Fibroblast of lung (primary cell): Measurements from ENCODE around the gene GPR143. TPM values are rescaled to one million over a fixed set of nuclear protein-coding genes. Genes with fewer than 3 reads are reported as not detected.

Experiments
- DNase-seq, 2 donors: peaks; one replicate each; pipeline versions ENCODE4 v3.0.0 to v3.0.0-alpha.2; 2010; ENCODE audit warnings: low read depth in 2 of 2
- H2AFZ ChIP-seq: 2 replicates; pipeline ENCODE4 v1.5.1; 2012; ENCODE audit warnings: low read length, control low read depth, inconsistent platforms
- H3K27ac ChIP-seq: 2 replicates; pipeline ENCODE4 v1.5.1; 2011; ENCODE audit warnings: low read length, control low read depth; ENCODE audit not compliant: insufficient read depth
- H3K27me3 ChIP-seq: 2 replicates; pipeline ENCODE4 v1.5.1; 2011; ENCODE audit warnings: mild to moderate bottlenecking, low read length; ENCODE audit not compliant: control insufficient read depth, insufficient read depth
- H3K36me3 ChIP-seq: 2 replicates; pipeline ENCODE4 v1.5.1; 2011; ENCODE audit warnings: low read length; ENCODE audit not compliant: control insufficient read depth, insufficient read depth
- H3K4me1 ChIP-seq: 2 replicates; pipeline ENCODE4 v1.5.1; 2011; ENCODE audit warnings: low read length; ENCODE audit not compliant: control insufficient read depth, insufficient read depth; ENCODE audit errors: extremely low read depth
- H3K4me2 ChIP-seq: 2 replicates; pipeline ENCODE4 v1.5.1; 2011; ENCODE audit warnings: low read length, control low read depth; ENCODE audit not compliant: insufficient read depth; ENCODE audit errors: extremely low read depth
- H3K4me3 ChIP-seq, 4 experiments: fragments of 200-600 bp in 1 of 4; sonication (generic) in 1 of 4; replicated peaks in 1 of 4; 2 replicates each; pipeline ENCODE4 v1.5.1; 2011 to 2016; ENCODE audit warnings: low read length in 4 of 4, low read depth in 3 of 4, mild to moderate bottlenecking in 3 of 4, control low read depth in 2 of 4, inconsistent platforms in 1 of 4, mixed read lengths in 1 of 4; ENCODE audit not compliant: insufficient read depth in 1 of 4; ENCODE audit errors: control extremely low read depth in 1 of 4
- H3K79me2 ChIP-seq: 2 replicates; pipeline ENCODE4 v1.5.1; 2012; ENCODE audit warnings: mild to moderate bottlenecking, low read length, inconsistent platforms; ENCODE audit not compliant: control insufficient read depth, insufficient read depth
- H3K9ac ChIP-seq: 2 replicates; pipeline ENCODE4 v1.5.1; 2011; ENCODE audit warnings: mild to moderate bottlenecking, low read length, control low read depth; ENCODE audit not compliant: insufficient read depth
- H3K9me3 ChIP-seq: 2 replicates; pipeline ENCODE4 v1.5.1; 2012; ENCODE audit warnings: low read depth, low read length; ENCODE audit not compliant: control insufficient read depth, insufficient read depth
- H4K20me1 ChIP-seq: 2 replicates; pipeline ENCODE4 v1.5.1; 2011; ENCODE audit warnings: low read length; ENCODE audit not compliant: control insufficient read depth, insufficient read depth; ENCODE audit errors: extremely low read depth
- EZH2 ChIP-seq: IDR thresholded peaks from 2 replicates; pipeline ENCODE4 v1.5.1; 2012; ENCODE audit warnings: low read length, control low read depth, mild to moderate bottlenecking; ENCODE audit errors: missing control alignments
- polyA plus RNA-seq, 2 donors: library from polyadenylated mRNA; depleted of rRNA in 1 of 2; stranded (reverse) in 1 of 2; unstranded in 1 of 2; fragments of >200 nt; gene quantifications; 2 replicates each; pipeline ENCODE4 v1.2.1, GENCODE V29; 2011 to 2012; ENCODE audit warnings: missing spikeins in 1 of 2
- total RNA-seq: library from RNA; depleted of rRNA; stranded (reverse); fragments of >200 nt; gene quantifications from 2 replicates; pipeline ENCODE4 v1.2.1, GENCODE V29; 2014
- TF ChIP-seq, protein P1 (sequence below), 2 donors: IDR thresholded peaks in 1 of 2; conservative IDR thresholded peaks in 1 of 2; 1 replicate in 1 of 2; 2 replicates in 1 of 2; pipeline ENCODE4 v1.5.1; 2011 to 2012; ENCODE audit warnings: low read length in 2 of 2, control low read depth in 1 of 2, inconsistent platforms in 1 of 2, low read depth in 1 of 2, mild to moderate bottlenecking in 1 of 2

Gene GPR143
- total and polyA plus RNA-seq, 2 donors (not counting 1 experiment from before 2014, with no cell fraction given), result 0.07 TPM; not detected in 1

DNA sequence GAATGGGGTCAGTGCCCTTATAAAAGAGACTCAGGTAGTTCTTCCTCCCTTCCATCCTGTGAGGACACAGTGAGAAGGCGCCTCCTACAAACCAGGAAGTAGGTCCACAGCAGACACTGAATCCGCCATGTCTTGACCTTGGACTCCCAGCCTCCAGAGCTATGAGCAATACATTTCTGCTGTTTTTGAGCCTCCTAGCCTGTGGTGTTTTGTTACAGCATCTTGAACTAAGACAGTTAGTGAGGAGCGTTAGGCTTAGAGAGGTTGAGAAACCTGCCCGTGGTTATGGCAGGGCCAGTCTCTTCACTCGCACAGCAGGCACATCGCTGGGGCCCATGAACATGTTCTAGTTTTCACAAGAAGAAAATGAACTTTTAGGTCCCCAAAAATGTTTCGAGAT, 40.3 kb upstream of the GPR143 start:
- Histone ChIP-seq H3K27me3 (no peaks in the 10 kb centered on the region), H4K20me1 (no peaks in the 10 kb centered on the region), H3K27ac (no peak overlapping the region), H3K9me3 (no peaks in the 10 kb centered on the region), H3K79me2 (no peaks in the 10 kb centered on the region), H3K4me2 (no peak overlapping the region), H2AFZ (no peak overlapping the region), H3K9ac (no peak overlapping the region), H3K36me3 (no peaks in the 10 kb centered on the region), H3K4me3 (no peak overlapping the region), H3K4me1 (no peaks in the 10 kb centered on the region)
- no peak for DNase-seq
- no peak for TF ChIP-seq EZH2
- TF ChIP-seq, protein P1, sequence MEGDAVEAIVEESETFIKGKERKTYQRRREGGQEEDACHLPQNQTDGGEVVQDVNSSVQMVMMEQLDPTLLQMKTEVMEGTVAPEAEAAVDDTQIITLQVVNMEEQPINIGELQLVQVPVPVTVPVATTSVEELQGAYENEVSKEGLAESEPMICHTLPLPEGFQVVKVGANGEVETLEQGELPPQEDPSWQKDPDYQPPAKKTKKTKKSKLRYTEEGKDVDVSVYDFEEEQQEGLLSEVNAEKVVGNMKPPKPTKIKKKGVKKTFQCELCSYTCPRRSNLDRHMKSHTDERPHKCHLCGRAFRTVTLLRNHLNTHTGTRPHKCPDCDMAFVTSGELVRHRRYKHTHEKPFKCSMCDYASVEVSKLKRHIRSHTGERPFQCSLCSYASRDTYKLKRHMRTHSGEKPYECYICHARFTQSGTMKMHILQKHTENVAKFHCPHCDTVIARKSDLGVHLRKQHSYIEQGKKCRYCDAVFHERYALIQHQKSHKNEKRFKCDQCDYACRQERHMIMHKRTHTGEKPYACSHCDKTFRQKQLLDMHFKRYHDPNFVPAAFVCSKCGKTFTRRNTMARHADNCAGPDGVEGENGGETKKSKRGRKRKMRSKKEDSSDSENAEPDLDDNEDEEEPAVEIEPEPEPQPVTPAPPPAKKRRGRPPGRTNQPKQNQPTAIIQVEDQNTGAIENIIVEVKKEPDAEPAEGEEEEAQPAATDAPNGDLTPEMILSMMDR (conservative IDR thresholded peaks at IDR 0.05 in 1 of 2, IDR thresholded peaks at IDR 0.05 in 1 of 2; ENCODE audit: low read depth in 1 of 2, low read length in 2 of 2), result no peak

GRCh38 chrX:9804444-9804843, 38.8 kb upstream of the GPR143 start:
- no peaks in the 10 kb centered on the region for H4K20me1 ChIP-seq
- H3K27ac ChIP-seq, result no peak overlapping the region
- no peak overlapping the region for H2AFZ ChIP-seq
- no peak overlapping the region for H3K4me2 ChIP-seq
- no peaks in the 10 kb centered on the region for H3K4me1 ChIP-seq
- no peak for DNase-seq
- H3K9me3 ChIP-seq, result no peaks in the 10 kb centered on the region
- no peaks in the 10 kb centered on the region for H3K36me3 ChIP-seq
- H3K79me2 ChIP-seq, result no peaks in the 10 kb centered on the region
- H3K27me3 ChIP-seq, result no peaks in the 10 kb centered on the region
- H3K4me3 ChIP-seq, result no peak overlapping the region
- no peak overlapping the region for H3K9ac ChIP-seq
- TF ChIP-seq, protein P1 (conservative IDR thresholded peaks at IDR 0.05 in 1 of 2, IDR thresholded peaks at IDR 0.05 in 1 of 2; ENCODE audit: low read depth in 1 of 2, low read length in 2 of 2), result no peak
- TF ChIP-seq EZH2, result no peak

DNA sequence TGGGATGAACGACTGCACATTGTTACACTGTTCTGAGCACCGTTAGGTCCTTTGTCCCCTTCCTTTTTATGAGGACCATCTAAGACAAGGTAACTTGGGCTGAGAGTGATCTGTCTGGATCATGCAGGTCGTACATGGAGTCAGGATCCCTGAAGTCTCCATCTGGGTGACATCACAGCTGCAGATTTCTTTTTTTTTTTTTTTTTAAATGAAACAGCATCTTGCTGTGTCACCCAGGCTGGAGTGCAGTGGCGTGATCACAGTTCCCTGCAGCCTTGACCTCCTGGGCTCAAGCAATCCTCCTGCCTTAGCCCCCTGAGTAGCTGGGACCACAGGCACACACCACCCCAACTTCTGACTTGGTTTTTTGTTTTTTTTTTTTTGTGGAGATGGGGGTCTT, 37.1 kb upstream of the GPR143 start:
- DNase-seq, result no peak
- H4K20me1 ChIP-seq, result no peaks in the 10 kb centered on the region
- no peak overlapping the region for H2AFZ ChIP-seq
- no peaks in the 10 kb centered on the region for H3K9me3 ChIP-seq
- no peak overlapping the region for H3K27ac ChIP-seq
- H3K4me2 ChIP-seq, result no peak overlapping the region
- H3K9ac ChIP-seq, result no peak overlapping the region
- H3K4me1 ChIP-seq, result no peaks in the 10 kb centered on the region
- H3K4me3 ChIP-seq, result no peak overlapping the region
- H3K27me3 ChIP-seq, result no peaks in the 10 kb centered on the region
- H3K36me3 ChIP-seq, result no peaks in the 10 kb centered on the region
- TF ChIP-seq, protein P1 (conservative IDR thresholded peaks at IDR 0.05 in 1 of 2, IDR thresholded peaks at IDR 0.05 in 1 of 2; ENCODE audit: low read depth in 1 of 2, low read length in 2 of 2), result no peak
- TF ChIP-seq EZH2, result no peak
- no peaks in the 10 kb centered on the region for H3K79me2 ChIP-seq
